ENCODE measurements around the gene DSTYK. TPM values are rescaled to one million over a fixed set of nuclear protein-coding genes. Genes with fewer than 3 reads are reported as not detected.

DSTYK gene
- total and polyA plus RNA-seq, 2 donors (not counting 3 experiments of a cell fraction or from before 2014, with no cell fraction given) = 3.6 to 8.7 TPM

DNA sequence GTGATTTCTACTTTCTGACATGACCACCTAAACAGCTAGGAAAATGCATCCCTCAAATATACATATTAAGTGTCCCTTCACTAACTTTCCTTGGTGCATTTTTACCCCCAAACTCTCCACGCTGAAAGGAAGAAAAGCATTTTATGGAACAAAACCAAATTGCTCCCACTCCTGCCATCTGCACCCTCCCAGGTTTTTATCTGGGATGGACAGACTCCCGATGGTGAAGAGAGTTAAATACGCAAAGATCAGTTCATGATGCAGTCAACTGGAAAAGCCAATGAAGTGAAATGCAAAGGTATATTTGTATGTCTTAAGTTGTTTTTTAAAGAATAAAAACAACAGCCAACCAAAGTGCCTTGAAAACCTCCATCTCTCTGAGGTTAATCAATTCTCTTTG is 2.7 kb downstream of the DSTYK start:
- CTCF ChIA-PET = no interaction called here
- DNase-seq (ENCODE audit: low read depth, low spot score) (no peak), FAIRE-seq (no peak)
- dilution Hi-C loops (cut with MboI; ENCODE audit: extremely low pct_ligation_motif_present, low sequenced_read_pairs) (no loop called here), intact Hi-C loops (cut with micrococcal nuclease) (no loop called here)
- POLR2A ChIA-PET = no interaction called here
- no peak overlapping the region for H3K4me2 ChIP-seq (ENCODE audit: insufficient read depth, low read length)
- peaks cover 7% of the 10 kb centered on the region for H3K4me1 ChIP-seq (ENCODE audit: control insufficient read depth, extremely low read depth, insufficient read depth, low read length)
- no peak overlapping the region for H3K4me3 ChIP-seq (replicated peaks in 1 of 3; ENCODE audit: insufficient read depth in 1 of 3, low read depth in 1 of 3, low read length in 3 of 3)
- H3K36me3 ChIP-seq (ENCODE audit: control insufficient read depth in 2 of 2, extremely low read depth in 1 of 2, insufficient read depth in 2 of 2, low read length in 2 of 2) = no peaks in the 10 kb centered on the region
- no peaks in the 10 kb centered on the region for H3K9me3 ChIP-seq (replicated peaks; ENCODE audit: control insufficient read depth, insufficient read depth, low read length)
- H3K9ac ChIP-seq (replicated peaks; ENCODE audit: extremely low read depth, insufficient read depth, low read length) = no peak overlapping the region
- H3K9me1 ChIP-seq (replicated peaks; ENCODE audit: control insufficient read depth, extremely low read depth, insufficient read depth, low read length) = no peaks in the 10 kb centered on the region
- no TSS peak for BruUV-seq (replicated peaks)
- H3K79me2 ChIP-seq (ENCODE audit: control insufficient read depth, insufficient read depth, low read length) = peaks cover 16% of the 10 kb centered on the region
- TF ChIP-seq POLR2AphosphoS5 (IDR thresholded peaks at IDR 0.05; ENCODE audit: insufficient read depth, low read depth, low read length) (no peak), POLR2A (IDR thresholded peaks at IDR 0.05; ENCODE audit: low read depth, low read length) (no peak), FOS (IDR thresholded peaks at IDR 0.05; ENCODE audit: borderline replicate concordance, insufficient read depth, low read length) (no peak), GATA2 (IDR thresholded peaks at IDR 0.05; ENCODE audit: insufficient read depth, insufficient read length, low read depth, low read length) (no peak), EZH2 (IDR thresholded peaks at IDR 0.05; ENCODE audit: borderline replicate concordance, low read depth, low read length, severe bottlenecking) (no peak), MYC (IDR thresholded peaks at IDR 0.05; ENCODE audit: low read depth, low read length) (no peak), JUN (IDR thresholded peaks at IDR 0.05; ENCODE audit: borderline replicate concordance, insufficient read depth, insufficient read length, low read depth) (no peak)
- TF ChIP-seq, protein P1, sequence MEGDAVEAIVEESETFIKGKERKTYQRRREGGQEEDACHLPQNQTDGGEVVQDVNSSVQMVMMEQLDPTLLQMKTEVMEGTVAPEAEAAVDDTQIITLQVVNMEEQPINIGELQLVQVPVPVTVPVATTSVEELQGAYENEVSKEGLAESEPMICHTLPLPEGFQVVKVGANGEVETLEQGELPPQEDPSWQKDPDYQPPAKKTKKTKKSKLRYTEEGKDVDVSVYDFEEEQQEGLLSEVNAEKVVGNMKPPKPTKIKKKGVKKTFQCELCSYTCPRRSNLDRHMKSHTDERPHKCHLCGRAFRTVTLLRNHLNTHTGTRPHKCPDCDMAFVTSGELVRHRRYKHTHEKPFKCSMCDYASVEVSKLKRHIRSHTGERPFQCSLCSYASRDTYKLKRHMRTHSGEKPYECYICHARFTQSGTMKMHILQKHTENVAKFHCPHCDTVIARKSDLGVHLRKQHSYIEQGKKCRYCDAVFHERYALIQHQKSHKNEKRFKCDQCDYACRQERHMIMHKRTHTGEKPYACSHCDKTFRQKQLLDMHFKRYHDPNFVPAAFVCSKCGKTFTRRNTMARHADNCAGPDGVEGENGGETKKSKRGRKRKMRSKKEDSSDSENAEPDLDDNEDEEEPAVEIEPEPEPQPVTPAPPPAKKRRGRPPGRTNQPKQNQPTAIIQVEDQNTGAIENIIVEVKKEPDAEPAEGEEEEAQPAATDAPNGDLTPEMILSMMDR (IDR thresholded peaks at IDR 0.05; ENCODE audit: extremely low read depth in 1 of 2, insufficient read depth in 1 of 2, low read depth in 1 of 2, low read length in 2 of 2) = no peak
- TF ChIP-seq, protein P2, sequence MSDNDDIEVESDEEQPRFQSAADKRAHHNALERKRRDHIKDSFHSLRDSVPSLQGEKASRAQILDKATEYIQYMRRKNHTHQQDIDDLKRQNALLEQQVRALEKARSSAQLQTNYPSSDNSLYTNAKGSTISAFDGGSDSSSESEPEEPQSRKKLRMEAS (IDR thresholded peaks at IDR 0.05; ENCODE audit: insufficient read depth, insufficient read length) = no peak
- H3K27me3 ChIP-seq (ENCODE audit: control insufficient read depth in 2 of 2, insufficient read depth in 2 of 2, low read length in 2 of 2) = no peaks in the 10 kb centered on the region
- H4K20me1 ChIP-seq (replicated peaks; ENCODE audit: control insufficient read depth, extremely low read depth, insufficient read depth, low read length) = no peaks in the 10 kb centered on the region
- no peak overlapping the region for H2AFZ ChIP-seq (ENCODE audit: low read depth, low read length)
- no peak overlapping the region for H3K27ac ChIP-seq (ENCODE audit: insufficient read depth, low read depth, low read length)
